HFFc6 (cell line): ENCODE measurements around the gene KCNC4. TPM values are rescaled to one million over a fixed set of nuclear protein-coding genes. Genes with fewer than 3 reads are reported as not detected.

Experiments
- DNase-seq: peaks from one replicate; pipeline ENCODE4 v3.0.0-alpha.2; 2018
- H3K27ac Mint-ChIP-seq: 2 replicates; pipeline ENCODE4 v1.8.0; 2020; ENCODE audit warnings: mild to moderate bottlenecking, mixed read lengths
- H3K27me3 Mint-ChIP-seq: 2 replicates; pipeline ENCODE4 v1.8.0; 2021; ENCODE audit warnings: mild to moderate bottlenecking, moderate library complexity, mixed read lengths; ENCODE audit not compliant: insufficient read depth
- H3K36me3 Mint-ChIP-seq: 2 replicates; pipeline ENCODE4 v1.8.0; 2021; ENCODE audit warnings: low read depth, mixed read lengths
- H3K4me1 Mint-ChIP-seq: 2 replicates; pipeline ENCODE4 v1.8.0; 2020; ENCODE audit warnings: low read depth, mixed read lengths
- H3K4me3 Mint-ChIP-seq: 2 replicates; pipeline ENCODE4 v1.8.0; 2020; ENCODE audit warnings: mild to moderate bottlenecking, moderate library complexity, mixed read lengths
- H3K9me3 Mint-ChIP-seq: 2 replicates; pipeline ENCODE4 v1.8.0; 2020; ENCODE audit warnings: mild to moderate bottlenecking, mixed read lengths
- CTCF ChIP-seq: fragments of 200-600 bp; sonication (generic); IDR thresholded peaks from 2 replicates; pipeline ENCODE4 v1.5.0; 2021; ENCODE audit warnings: antibody characterized with exemption, mild to moderate bottlenecking
- total RNA-seq, 6 experiments: library from RNA; stranded (reverse); fragmentation: NEBNext Ultra II Directional; extraction: Animal tissue kit (Norgen Biotek cat#: 25700); gene quantifications; 2 replicates in 1 of 6; 3 replicates in 5 of 6; pipeline ENCODE4 v1.2.3, GENCODE V29; 2021

Gene KCNC4
- total RNA-seq, 6 experiments from 2014 or later = 8.8 to 22.6 (median 11.2) TPM

- H3K27me3 Mint-ChIP-seq = peaks cover 5% of the 10 kb centered on the region
- DNase-seq = no peak
- peak overlapping the region; percentile 82 for H3K4me3 Mint-ChIP-seq
- TF ChIP-seq CTCF = no peak
- H3K4me1 Mint-ChIP-seq = peaks cover 33% of the 10 kb centered on the region
- no peaks in the 10 kb centered on the region for H3K9me3 Mint-ChIP-seq
- no peaks in the 10 kb centered on the region for H3K36me3 Mint-ChIP-seq
- peak overlapping the region; percentile 72; the same call in 1 of the 2 replicates for H3K27ac Mint-ChIP-seq
Measured at GRCh38 chr1:110208916-110209645, 1.0 kb upstream of the KCNC4 start.

- peaks cover 2% of the 10 kb centered on the region; the same call in 1 of the 2 replicates for H3K27me3 Mint-ChIP-seq
- H3K4me3 Mint-ChIP-seq = peak overlapping the region; percentile 86
- H3K4me1 Mint-ChIP-seq = peaks cover 40% of the 10 kb centered on the region
- H3K9me3 Mint-ChIP-seq = no peaks in the 10 kb centered on the region
- H3K27ac Mint-ChIP-seq = peak overlapping the region; percentile 31; the same call in 1 of the 2 replicates
- no peaks in the 10 kb centered on the region for H3K36me3 Mint-ChIP-seq
- no peak for DNase-seq
- no peak for TF ChIP-seq CTCF
Measured at GRCh38 chr1:110210604-110211495, 736 bp downstream of the KCNC4 start.

GRCh38 chr1:110211496-110212168 lies 1.5 kb downstream of the KCNC4 start:
- peak overlapping the region; percentile 31; the same call in 1 of the 2 replicates for H3K27ac Mint-ChIP-seq
- H3K36me3 Mint-ChIP-seq = no peaks in the 10 kb centered on the region
- no peaks in the 10 kb centered on the region for H3K9me3 Mint-ChIP-seq
- H3K4me1 Mint-ChIP-seq = peaks cover 40% of the 10 kb centered on the region
- H3K4me3 Mint-ChIP-seq = peak overlapping the region; percentile 86
- peaks cover 2% of the 10 kb centered on the region; the same call in 1 of the 2 replicates for H3K27me3 Mint-ChIP-seq
- TF ChIP-seq CTCF = no peak
- no peak for DNase-seq

- no peak for TF ChIP-seq CTCF
- Mint-ChIP-seq H3K9me3 (no peaks in the 10 kb centered on the region), H3K4me1 (peaks cover 40% of the 10 kb centered on the region), H3K4me3 (peak overlapping the region; percentile 85), H3K27ac (peak overlapping the region; percentile 47; the same call in 1 of the 2 replicates), H3K27me3 (peaks cover 2% of the 10 kb centered on the region; the same call in 1 of the 2 replicates), H3K36me3 (no peaks in the 10 kb centered on the region)
- no peak for DNase-seq
Measured at GRCh38 chr1:110212169-110213142, 2.3 kb downstream of the KCNC4 start.
